ENCODE measurements around the gene MSLN. TPM values are rescaled to one million over a fixed set of nuclear protein-coding genes. Genes with fewer than 3 reads are reported as not detected.

MSLN gene
- total and polyA plus RNA-seq, 2 experiments from 2014 or later = not detected

- H3K79me2 ChIP-seq (ENCODE audit: insufficient read depth) = peaks cover 19% of the 10 kb centered on the region
- H3K9ac ChIP-seq = peak overlapping the region; percentile 85
- no peaks in the 10 kb centered on the region for H3K36me3 ChIP-seq (ENCODE audit: low read depth)
- DNase-seq = peak; percentile 43
- H3K27me3 ChIP-seq (replicated peaks; ENCODE audit: insufficient read depth) = no peaks in the 10 kb centered on the region
- H3K4me3 ChIP-seq = peak overlapping the region; percentile 98
- in situ Hi-C loops (cut with MboI) = no loop called here
- H3K9me2 ChIP-seq (ENCODE audit: insufficient read depth) = no peaks in the 10 kb centered on the region
- peak overlapping the region; percentile 98 for H3K4me2 ChIP-seq (ENCODE audit: unreplicated experiment)
- no peaks in the 10 kb centered on the region for H4K20me1 ChIP-seq (ENCODE audit: insufficient read depth)
- peak overlapping the region; percentile 51 for H2AFZ ChIP-seq
- WGBS, 2 experiments (ENCODE audit: low coverage in 1 of 2, low lambda C conversion rate in 2 of 2, missing lambda C conversion rate in 2 of 2) = 29 to 31% methylated on average over 44 to 46 of the region's 47 CpGs
- no peak overlapping the region for H3K27ac ChIP-seq
- no peaks in the 10 kb centered on the region for H3F3A ChIP-seq (ENCODE audit: insufficient read depth)
- no peaks in the 10 kb centered on the region for H3K4me1 ChIP-seq (ENCODE audit: insufficient read depth)
- H3K9me3 ChIP-seq (ENCODE audit: low read depth) = no peaks in the 10 kb centered on the region
- TF ChIP-seq EZH2phosphoT487 (IDR thresholded peaks at IDR 0.05; ENCODE audit: insufficient read depth, low read depth) = no peak
- TF ChIP-seq EZH2 (IDR thresholded peaks at IDR 0.05; ENCODE audit: insufficient read depth, poor library complexity, severe bottlenecking) = no peak
These were observed 26.9 kb downstream of the MSLN start for GRCh38 chr16:787321-787966.

- Histone ChIP-seq H2AFZ (peak within 1 kb of the TSS; percentile 82), H3K27me3 (replicated peaks; ENCODE audit: insufficient read depth) (no peaks in the 10 kb centered on the region), H3K36me3 (ENCODE audit: low read depth) (no peaks in the 10 kb centered on the region), H3K4me1 (ENCODE audit: insufficient read depth) (no peaks in the 10 kb centered on the region), H3K79me2 (ENCODE audit: insufficient read depth) (peaks cover 19% of the 10 kb centered on the region), H3K4me3 (peak within 1 kb of the TSS; percentile 98), H4K20me1 (ENCODE audit: insufficient read depth) (no peaks in the 10 kb centered on the region), H3K4me2 (ENCODE audit: unreplicated experiment) (peak within 1 kb of the TSS; percentile 98), H3K9ac (peak within 1 kb of the TSS; percentile 85), H3F3A (ENCODE audit: insufficient read depth) (no peaks in the 10 kb centered on the region), H3K27ac (no peak within 1 kb of the TSS), H3K9me3 (ENCODE audit: low read depth) (no peaks in the 10 kb centered on the region), H3K9me2 (ENCODE audit: insufficient read depth) (no peaks in the 10 kb centered on the region)
- WGBS, 2 experiments (ENCODE audit: low coverage in 1 of 2, low lambda C conversion rate in 2 of 2, missing lambda C conversion rate in 2 of 2) = 0 to 5% methylated on average over 13 to 18 of the region's 45 CpGs
- in situ Hi-C loops (cut with MboI) = no loop called here
- TF ChIP-seq EZH2 (IDR thresholded peaks at IDR 0.05; ENCODE audit: insufficient read depth, poor library complexity, severe bottlenecking) (no peak), EZH2phosphoT487 (IDR thresholded peaks at IDR 0.05; ENCODE audit: insufficient read depth, low read depth) (no peak)
- no peak for DNase-seq
These were observed 27.5 kb downstream of the MSLN start, which contains the start of gene RPUSD1 for GRCh38 chr16:787978-788398. Gene RPUSD1, minus strand, starts transcription at chr16:788381. Its CDS starts 644 bp downstream, at chr16:787737.

GRCh38 chr16:788399-789126 is 28.0 kb downstream of the MSLN start, which contains the start of gene CHTF18:
Gene CHTF18, plus strand, starts transcription at chr16:788620. Its CDS starts 65 bp downstream, at chr16:788685.
- H3K79me2 ChIP-seq (ENCODE audit: insufficient read depth) = peaks cover 19% of the 10 kb centered on the region
- peak within 1 kb of the TSS; percentile 85 for H3K9ac ChIP-seq
- no peaks in the 10 kb centered on the region for H3K36me3 ChIP-seq (ENCODE audit: low read depth)
- H3K4me1 ChIP-seq (ENCODE audit: insufficient read depth) = no peaks in the 10 kb centered on the region
- H3K27ac ChIP-seq = no peak within 1 kb of the TSS
- H3K9me2 ChIP-seq (ENCODE audit: insufficient read depth) = no peaks in the 10 kb centered on the region
- in situ Hi-C loops (cut with MboI) = no loop called here
- DNase-seq = peak; percentile 98
- peak within 1 kb of the TSS; percentile 98 for H3K4me2 ChIP-seq (ENCODE audit: unreplicated experiment)
- H3K27me3 ChIP-seq (replicated peaks; ENCODE audit: insufficient read depth) = no peaks in the 10 kb centered on the region
- peak within 1 kb of the TSS; percentile 98 for H3K4me3 ChIP-seq
- peak within 1 kb of the TSS; percentile 82 for H2AFZ ChIP-seq
- 0 to 1% methylated on average over 61 to 73 of the region's 97 CpGs for WGBS, 2 experiments (ENCODE audit: low coverage in 1 of 2, low lambda C conversion rate in 2 of 2, missing lambda C conversion rate in 2 of 2)
- H3F3A ChIP-seq (ENCODE audit: insufficient read depth) = no peaks in the 10 kb centered on the region
- H3K9me3 ChIP-seq (ENCODE audit: low read depth) = no peaks in the 10 kb centered on the region
- no peak for TF ChIP-seq EZH2phosphoT487 (IDR thresholded peaks at IDR 0.05; ENCODE audit: insufficient read depth, low read depth)
- TF ChIP-seq EZH2 (IDR thresholded peaks at IDR 0.05; ENCODE audit: insufficient read depth, poor library complexity, severe bottlenecking) = no peak
- H4K20me1 ChIP-seq (ENCODE audit: insufficient read depth) = no peaks in the 10 kb centered on the region

GRCh38 chr16:789191-789850 is 28.8 kb downstream of the MSLN start:
- 62 to 63% methylated on average over 30 to 32 of the region's 33 CpGs for WGBS, 2 experiments (ENCODE audit: low coverage in 1 of 2, low lambda C conversion rate in 2 of 2, missing lambda C conversion rate in 2 of 2)
- Histone ChIP-seq H3K9me3 (ENCODE audit: low read depth) (no peaks in the 10 kb centered on the region), H3K79me2 (ENCODE audit: insufficient read depth) (peaks cover 19% of the 10 kb centered on the region), H3K9ac (peak overlapping the region; percentile 81), H3K4me3 (peak overlapping the region; percentile 83), H3K4me1 (ENCODE audit: insufficient read depth) (no peaks in the 10 kb centered on the region), H3K27ac (no peak overlapping the region), H3F3A (ENCODE audit: insufficient read depth) (no peaks in the 10 kb centered on the region), H3K9me2 (ENCODE audit: insufficient read depth) (no peaks in the 10 kb centered on the region), H3K27me3 (replicated peaks; ENCODE audit: insufficient read depth) (no peaks in the 10 kb centered on the region), H3K4me2 (ENCODE audit: unreplicated experiment) (peak overlapping the region; percentile 45), H4K20me1 (ENCODE audit: insufficient read depth) (no peaks in the 10 kb centered on the region), H3K36me3 (ENCODE audit: low read depth) (no peaks in the 10 kb centered on the region), H2AFZ (0 out of 2 replicates have a peak overlapping the region, but pooled peaks have one; percentile 82)
- TF ChIP-seq EZH2phosphoT487 (IDR thresholded peaks at IDR 0.05; ENCODE audit: insufficient read depth, low read depth) = no peak
- no peak for TF ChIP-seq EZH2 (IDR thresholded peaks at IDR 0.05; ENCODE audit: insufficient read depth, poor library complexity, severe bottlenecking)
- DNase-seq = no peak
- in situ Hi-C loops (cut with MboI) = no loop called here
